Spinal cord (tissue), 10 donors: ENCODE results near the gene TNXB. TPM values are rescaled to one million over a fixed set of nuclear protein-coding genes. Genes with fewer than 3 reads are reported as not detected.

Experiments used
- DNase-seq, 6 donors: peaks; one replicate each; pipeline versions ENCODE4 v3.0.0 to v3.0.0-alpha.2; 2013 to 2015; ENCODE audit warnings: low spot score in 6 of 6, low read depth in 4 of 6
- H3K27ac ChIP-seq: one replicate; pipeline ENCODE4 v1.5.1; 2013; ENCODE audit warnings: low read depth, low read length, control low read depth
- H3K27me3 ChIP-seq: one replicate; pipeline ENCODE4 v1.6.1; 2013; ENCODE audit warnings: low read length; ENCODE audit not compliant: control insufficient read depth, insufficient read depth
- H3K36me3 ChIP-seq: one replicate; pipeline ENCODE4 v1.6.1; 2013; ENCODE audit warnings: low read length; ENCODE audit not compliant: control insufficient read depth, insufficient read depth
- H3K4me1 ChIP-seq: one replicate; pipeline ENCODE4 v1.6.1; 2013; ENCODE audit warnings: low read length; ENCODE audit not compliant: control insufficient read depth, insufficient read depth
- H3K4me3 ChIP-seq: one replicate; pipeline ENCODE4 v1.5.1; 2013; ENCODE audit warnings: low read depth, low read length, control low read depth
- H3K9me3 ChIP-seq: one replicate; pipeline ENCODE4 v1.6.1; 2013; ENCODE audit warnings: low read length; ENCODE audit not compliant: control insufficient read depth, insufficient read depth
- WGBS: methylation state at CpG from one replicate; pipeline ENCODE4 v1.1.5; 2013; ENCODE audit warnings: missing lambda C conversion rate; ENCODE audit not compliant: insufficient coverage; 5-methylcytosine and 5-hydroxymethylcytosine counted together
- polyA plus RNA-seq, 2 donors: library from polyadenylated mRNA; unstranded; fragments of 120-200 nt; gene quantifications; one replicate each; pipeline ENCODE4 v1.2.1, GENCODE V29; 2013; ENCODE audit not compliant: insufficient read length in 2 of 2
- total RNA-seq, 2 donors: library from RNA; depleted of rRNA in 1 of 2; stranded (reverse); fragments of 120-200 nt in 1 of 2; fragments of >200 nt in 1 of 2; gene quantifications; one replicate each; pipeline versions ENCODE4 v1.2.3 to v1.2.4, GENCODE V29; 2013 to 2014
- donor health status: healthy.

The TNXB gene
- total and polyA plus RNA-seq, 4 donors, result 26.1 to 78.4 (median 50.1) TPM

GRCh38 chr6:32087574-32088486 lies 21.3 kb downstream of the TNXB start:
- 10% methylated on average over 40 of the region's 50 CpGs for WGBS
- Histone ChIP-seq H3K36me3 (peaks cover 4% of the 10 kb centered on the region), H3K4me1 (peaks cover 22% of the 10 kb centered on the region), H3K9me3 (no peaks in the 10 kb centered on the region), H3K27ac (peak overlapping the region; percentile 16), H3K4me3 (no peak overlapping the region), H3K27me3 (peaks cover 30% of the 10 kb centered on the region)
- peak in 2 of 6 donors; percentile 21 to 66 for DNase-seq

GRCh38 chr6:32086661-32087573 lies 22.2 kb downstream of the TNXB start:
- Histone ChIP-seq H3K4me3 (no peak overlapping the region), H3K4me1 (peaks cover 13% of the 10 kb centered on the region), H3K27me3 (peaks cover 31% of the 10 kb centered on the region), H3K36me3 (peaks cover 4% of the 10 kb centered on the region), H3K9me3 (no peaks in the 10 kb centered on the region), H3K27ac (no peak overlapping the region)
- no peak for DNase-seq
- WGBS, result 28% methylated on average over 37 of the region's 45 CpGs

- WGBS, result 85% methylated on average over 12 of the region's 17 CpGs
- Histone ChIP-seq H3K27me3 (peaks cover 31% of the 10 kb centered on the region), H3K27ac (no peak overlapping the region), H3K4me3 (no peak overlapping the region), H3K9me3 (no peaks in the 10 kb centered on the region), H3K36me3 (peaks cover 12% of the 10 kb centered on the region), H3K4me1 (peaks cover 15% of the 10 kb centered on the region)
- no peak for DNase-seq
These were observed 23.2 kb downstream of the TNXB start for GRCh38 chr6:32085759-32086459.

- H3K27ac ChIP-seq, result no peak overlapping the region
- no peaks in the 10 kb centered on the region for H3K9me3 ChIP-seq
- 78% methylated on average over 1 of the region's 2 CpGs for whole genome bisulfite sequencing
- no peak overlapping the region for H3K4me3 ChIP-seq
- no peak for DNase-seq
- H3K4me1 ChIP-seq, result peaks cover 15% of the 10 kb centered on the region
- H3K27me3 ChIP-seq, result peaks cover 31% of the 10 kb centered on the region
- H3K36me3 ChIP-seq, result peaks cover 12% of the 10 kb centered on the region
These were observed 24.4 kb downstream of the TNXB start for GRCh38 chr6:32084780-32085179.

- Histone ChIP-seq H3K27ac (no peak overlapping the region), H3K9me3 (no peaks in the 10 kb centered on the region), H3K36me3 (peaks cover 13% of the 10 kb centered on the region), H3K4me3 (no peak overlapping the region), H3K27me3 (peaks cover 27% of the 10 kb centered on the region), H3K4me1 (peaks cover 15% of the 10 kb centered on the region)
- 87% methylated on average over 21 of the region's 22 CpGs for WGBS
- no peak for DNase-seq
These were observed 25.0 kb downstream of the TNXB start for GRCh38 chr6:32083812-32084768.

- DNase-seq, result no peak
- 88% methylated on average over 8 of the region's 9 CpGs for WGBS
- no peaks in the 10 kb centered on the region for H3K9me3 ChIP-seq
- H3K27me3 ChIP-seq, result peaks cover 22% of the 10 kb centered on the region
- H3K36me3 ChIP-seq, result peaks cover 17% of the 10 kb centered on the region
- H3K4me3 ChIP-seq, result no peak overlapping the region
- H3K4me1 ChIP-seq, result peaks cover 14% of the 10 kb centered on the region
- H3K27ac ChIP-seq, result peak overlapping the region; percentile 30
These were observed 26.2 kb downstream of the TNXB start for GRCh38 chr6:32082935-32083334.

GRCh38 chr6:32082478-32082877 lies 26.7 kb downstream of the TNXB start:
- Histone ChIP-seq H3K4me1 (peaks cover 9% of the 10 kb centered on the region), H3K36me3 (peaks cover 17% of the 10 kb centered on the region), H3K27me3 (peaks cover 22% of the 10 kb centered on the region), H3K4me3 (no peak overlapping the region), H3K27ac (peak overlapping the region; percentile 30), H3K9me3 (no peaks in the 10 kb centered on the region)
- no peak for DNase-seq
- 57% methylated on average over 5 of the region's 6 CpGs for WGBS

- H3K36me3 ChIP-seq, result peaks cover 17% of the 10 kb centered on the region
- H3K4me1 ChIP-seq, result peaks cover 6% of the 10 kb centered on the region
- DNase-seq, result no peak
- no peak overlapping the region for H3K27ac ChIP-seq
- H3K9me3 ChIP-seq, result no peaks in the 10 kb centered on the region
- peaks cover 13% of the 10 kb centered on the region for H3K27me3 ChIP-seq
- WGBS, result 78% methylated on average over 22 of the region's 22 CpGs
- no peak overlapping the region for H3K4me3 ChIP-seq
These were observed 27.8 kb downstream of the TNXB start for GRCh38 chr6:32081168-32081990.
